Duodenal mucosa (tissue), 2 donors: ENCODE data around the gene ABR.
A peak's percentile ranks its signal among the peaks of the same experiment; 100 is the strongest.
"Not testable (repeated sequence)": the region's sequence is repeated elsewhere in the genome, so short reads cannot be mapped to it uniquely, and the experiment has no call there.

ENCODE experiments used
- H3K27ac ChIP-seq: one replicate; pipeline ENCODE4 v1.7.0; 2013; ENCODE audit warnings: low read depth, low read length
- H3K27me3 ChIP-seq, 2 donors: one replicate each; pipeline ENCODE4 v1.7.0; 2013; ENCODE audit warnings: low read length in 2 of 2, control low read depth in 1 of 2; ENCODE audit not compliant: insufficient read depth in 2 of 2, control insufficient read depth in 1 of 2
- H3K36me3 ChIP-seq, 2 donors: one replicate each; pipeline ENCODE4 v1.7.0; 2013; ENCODE audit warnings: low read length in 2 of 2, control low read depth in 1 of 2; ENCODE audit not compliant: insufficient read depth in 2 of 2, control insufficient read depth in 1 of 2
- H3K4me1 ChIP-seq, 2 donors: one replicate each; pipeline ENCODE4 v1.7.0; 2013; ENCODE audit warnings: low read length in 2 of 2, control low read depth in 1 of 2; ENCODE audit not compliant: insufficient read depth in 2 of 2, control insufficient read depth in 1 of 2
- H3K4me3 ChIP-seq, 2 donors: one replicate each; pipeline ENCODE4 v1.7.0; 2013; ENCODE audit warnings: low read length in 2 of 2, low read depth in 1 of 2
- H3K9ac ChIP-seq, 2 donors: one replicate each; pipeline ENCODE4 v1.7.0; 2013; ENCODE audit warnings: low read length in 2 of 2, low read depth in 1 of 2
- H3K9me3 ChIP-seq, 2 donors: one replicate each; pipeline ENCODE4 v1.7.0; 2013; ENCODE audit warnings: low read length in 2 of 2, control low read depth in 1 of 2; ENCODE audit not compliant: control insufficient read depth in 1 of 2

The ABR gene

GRCh38 chr17:1134634-1135324 lies 45.0 kb downstream of the ABR start:
- no peak overlapping the region for H3K9ac ChIP-seq
- H3K27ac ChIP-seq = no peak overlapping the region
- H3K36me3 ChIP-seq = no peaks in the 10 kb centered on the region
- H3K4me1 ChIP-seq = no peaks in the 10 kb centered on the region
- no peak overlapping the region for H3K4me3 ChIP-seq
- H3K27me3 ChIP-seq = no peaks in the 10 kb centered on the region
- H3K9me3 ChIP-seq = no peaks in the 10 kb centered on the region

- no peak overlapping the region for H3K4me3 ChIP-seq
- peaks cover 0 to 2% of the 10 kb centered on the region in 2 donors for H3K9me3 ChIP-seq
- H3K9ac ChIP-seq = no peak overlapping the region
- no peaks in the 10 kb centered on the region for H3K4me1 ChIP-seq
- H3K36me3 ChIP-seq = no peaks in the 10 kb centered on the region
- no peak overlapping the region for H3K27ac ChIP-seq
- no peaks in the 10 kb centered on the region for H3K27me3 ChIP-seq
Measured at GRCh38 chr17:1130191-1130590, 49.6 kb downstream of the ABR start.

DNA sequence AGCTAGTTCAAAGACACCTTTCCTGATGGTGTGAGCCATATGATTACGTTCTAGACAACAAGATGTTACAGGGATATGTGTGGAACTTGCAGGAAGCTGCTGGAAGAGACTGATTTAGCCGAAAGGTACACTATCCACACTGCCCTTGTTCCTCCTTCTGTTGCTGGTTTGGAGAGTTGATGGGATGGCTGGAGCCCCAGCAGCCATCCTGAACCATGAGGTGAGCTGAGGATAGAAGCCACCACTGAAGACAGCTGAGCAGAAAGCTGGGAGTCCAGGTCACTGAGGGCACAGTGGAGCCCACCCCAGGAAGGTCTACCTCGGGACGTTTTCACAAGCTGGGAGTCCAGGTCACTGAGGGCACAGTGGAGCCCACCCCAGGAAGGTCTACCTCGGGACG lies 51.3 kb downstream of the ABR start:
- not testable (repeated sequence) for H3K27me3 ChIP-seq, H3K9me3 ChIP-seq, H3K27ac ChIP-seq, H3K9ac ChIP-seq, H3K4me1 ChIP-seq, H3K4me3 ChIP-seq, H3K36me3 ChIP-seq

DNA sequence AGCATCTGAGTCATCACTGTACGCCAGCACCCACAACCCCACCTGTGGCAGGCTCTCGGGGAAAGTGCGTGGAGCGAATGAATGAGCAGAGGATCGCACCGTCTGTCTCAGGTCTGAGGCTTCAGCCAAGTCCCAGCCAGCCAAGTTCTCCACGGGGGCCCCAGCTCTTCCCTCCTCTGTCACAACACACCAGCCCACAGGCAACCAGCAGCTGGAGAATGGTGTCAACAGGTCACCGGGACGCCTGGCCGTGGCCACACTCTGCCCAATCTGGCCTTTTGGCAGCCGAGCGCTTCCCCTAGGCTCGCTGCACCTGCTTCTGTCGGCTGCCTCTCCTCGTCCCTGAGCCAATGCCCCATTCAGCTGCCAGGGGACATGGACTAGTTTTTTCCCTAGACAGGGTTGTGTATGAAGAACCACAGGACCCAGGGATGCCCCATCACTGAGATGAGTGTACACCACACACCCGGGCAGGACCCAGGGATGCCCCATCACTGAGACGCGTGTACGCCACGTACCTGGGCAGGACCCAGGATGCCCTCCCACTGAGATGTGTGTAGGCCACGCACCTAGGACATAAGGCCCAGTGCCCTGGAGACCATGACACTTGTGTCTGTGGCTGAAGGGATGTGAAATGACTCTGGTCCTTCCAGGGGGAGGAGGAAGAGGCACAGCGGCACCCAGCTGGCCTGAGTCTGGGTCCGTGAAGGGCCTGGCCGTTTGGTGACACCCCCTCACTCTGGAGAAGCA lies 52.8 kb downstream of the ABR start:
- Histone ChIP-seq H3K27me3 (no peaks in the 10 kb centered on the region), H3K36me3 (no peaks in the 10 kb centered on the region), H3K4me3 (no peak overlapping the region), H3K27ac (no peak overlapping the region), H3K9me3 (peaks cover 0 to 2% of the 10 kb centered on the region in 2 donors), H3K4me1 (peaks cover 13 to 16% of the 10 kb centered on the region in 2 donors), H3K9ac (no peak overlapping the region)

DNA sequence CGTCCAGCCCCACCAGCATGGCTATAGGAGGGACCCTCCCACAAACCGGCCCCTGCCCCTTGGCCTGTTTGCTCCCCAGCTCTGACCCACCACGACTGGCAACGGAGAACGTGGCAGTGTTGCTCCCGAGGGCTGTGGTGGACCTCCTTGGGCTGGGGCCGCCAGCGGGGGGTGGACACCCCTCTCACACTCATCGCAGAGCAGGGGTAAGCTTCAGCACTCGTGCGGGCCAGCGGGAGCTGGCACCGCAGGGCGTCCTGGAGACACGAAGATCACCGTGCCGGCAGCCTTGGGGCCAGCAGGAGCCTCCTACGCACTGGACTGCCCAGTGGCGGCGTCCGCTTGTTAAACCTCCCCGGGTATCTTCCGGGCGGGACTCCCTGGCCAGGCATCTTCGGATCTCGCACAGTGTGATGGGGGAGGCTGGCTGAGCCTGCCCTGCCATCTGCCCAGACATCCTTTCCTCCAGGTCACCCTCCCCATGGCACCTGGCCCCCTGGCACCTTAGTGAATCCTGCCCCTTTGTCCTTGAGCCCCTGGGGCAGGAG lies 53.5 kb downstream of the ABR start:
- Histone ChIP-seq H3K9ac (no peak overlapping the region), H3K27ac (no peak overlapping the region), H3K36me3 (no peaks in the 10 kb centered on the region), H3K4me3 (no peak overlapping the region), H3K4me1 (peaks cover 20 to 23% of the 10 kb centered on the region in 2 donors), H3K27me3 (no peaks in the 10 kb centered on the region), H3K9me3 (peaks cover 0 to 2% of the 10 kb centered on the region in 2 donors)

DNA sequence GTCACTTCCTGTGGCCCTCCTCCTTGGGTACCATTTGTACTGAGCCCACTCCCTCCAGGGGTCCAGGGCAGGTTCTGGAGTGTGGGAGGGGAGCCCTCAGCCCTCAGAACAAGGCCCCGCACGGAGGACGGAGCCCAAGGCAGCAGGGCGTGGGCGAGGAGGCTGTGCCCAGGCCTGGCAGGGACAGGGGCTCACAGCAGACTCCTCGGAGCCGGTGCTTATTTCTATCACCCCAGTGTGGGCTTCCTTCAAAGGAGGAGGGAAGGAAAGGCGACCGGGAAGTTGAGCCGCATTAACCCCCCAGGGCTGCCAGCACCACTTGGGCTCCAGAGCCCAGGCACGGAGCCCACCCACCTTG lies 54.0 kb downstream of the ABR start:
- Histone ChIP-seq H3K27me3 (no peaks in the 10 kb centered on the region), H3K36me3 (no peaks in the 10 kb centered on the region), H3K9ac (no peak overlapping the region), H3K27ac (no peak overlapping the region), H3K9me3 (peaks cover 0 to 2% of the 10 kb centered on the region in 2 donors), H3K4me3 (no peak overlapping the region), H3K4me1 (peaks cover 25 to 28% of the 10 kb centered on the region in 2 donors)

- H3K36me3 ChIP-seq = no peaks in the 10 kb centered on the region
- no peak overlapping the region for H3K27ac ChIP-seq
- H3K9me3 ChIP-seq = peaks cover 0 to 2% of the 10 kb centered on the region in 2 donors
- no peak overlapping the region for H3K9ac ChIP-seq
- no peak overlapping the region for H3K4me3 ChIP-seq
- H3K27me3 ChIP-seq = no peaks in the 10 kb centered on the region
- H3K4me1 ChIP-seq = peaks cover 29 to 31% of the 10 kb centered on the region in 2 donors
Measured at GRCh38 chr17:1124896-1125787, 54.6 kb downstream of the ABR start.

DNA sequence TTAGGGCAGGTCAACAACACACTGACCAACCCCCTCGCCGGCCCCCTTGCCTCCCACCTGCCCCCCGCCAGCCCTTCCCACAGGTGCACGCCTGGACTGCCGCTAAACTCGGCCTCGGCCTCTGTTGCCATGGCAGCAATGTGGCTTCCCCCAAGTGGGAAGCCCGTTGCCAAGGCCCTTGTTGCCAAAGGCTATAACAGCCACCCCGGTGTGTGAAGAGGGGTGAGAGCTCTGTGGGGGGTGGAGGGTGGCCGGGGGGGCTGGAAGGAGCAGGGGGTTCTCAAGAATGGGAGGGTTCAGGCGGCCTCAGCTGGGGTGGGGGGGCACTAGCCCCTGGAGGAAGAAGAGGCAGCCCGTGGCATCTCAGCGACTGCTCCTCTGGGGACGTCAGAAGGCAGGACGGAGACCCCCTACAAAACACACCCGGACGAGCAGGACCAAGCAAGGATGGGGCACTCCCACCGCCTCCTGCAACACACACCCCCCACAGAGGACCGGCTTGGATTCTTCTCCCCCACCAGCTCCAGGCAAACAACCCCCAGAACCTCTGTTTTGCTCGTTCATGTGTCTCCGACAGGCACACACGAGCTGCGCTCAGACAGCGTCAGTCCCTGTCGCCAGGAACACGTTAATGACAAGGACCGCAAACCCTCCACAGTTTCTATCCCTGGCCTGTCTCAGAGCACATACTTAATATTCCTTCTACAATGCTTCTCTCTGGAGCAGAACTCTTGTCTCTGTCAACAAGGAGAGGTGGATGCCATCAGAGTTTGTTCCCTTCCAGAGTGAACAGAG lies 55.7 kb downstream of the ABR start:
- no peak overlapping the region for H3K4me3 ChIP-seq
- no peak overlapping the region for H3K9ac ChIP-seq
- peaks cover 29 to 31% of the 10 kb centered on the region in 2 donors for H3K4me1 ChIP-seq
- no peaks in the 10 kb centered on the region for H3K27me3 ChIP-seq
- H3K9me3 ChIP-seq = peaks cover 0 to 2% of the 10 kb centered on the region in 2 donors
- H3K36me3 ChIP-seq = no peaks in the 10 kb centered on the region
- no peak overlapping the region for H3K27ac ChIP-seq

GRCh38 chr17:1123393-1123831 lies 56.4 kb downstream of the ABR start:
- H3K27ac ChIP-seq = no peak overlapping the region
- no peaks in the 10 kb centered on the region for H3K36me3 ChIP-seq
- H3K27me3 ChIP-seq = no peaks in the 10 kb centered on the region

More at GRCh38 chr17:1123393-1123831, 56.4 kb downstream of the ABR start:
- peak overlapping the region in 1 of 2 donors; percentile 58 for H3K4me3 ChIP-seq
- peaks cover 29 to 31% of the 10 kb centered on the region in 2 donors for H3K4me1 ChIP-seq
- peak overlapping the region; percentile 9 to 28 for H3K9ac ChIP-seq
- H3K9me3 ChIP-seq = peaks cover 0 to under 1% of the 10 kb centered on the region in 2 donors
